ELF-1 (cell line): ENCODE results near the gene SLC25A12.
A peak's percentile ranks its signal among the peaks of the same experiment; 100 is the strongest.
"Not testable (repeated sequence)": the region's sequence is repeated elsewhere in the genome, so short reads cannot be mapped to it uniquely, and the experiment has no call there.

Experiments
- DNase-seq: peaks from one replicate; pipeline ENCODE4 v3.0.0-alpha.2; 2016; ENCODE audit warnings: low read depth, low spot score

Gene SLC25A12

GRCh38 chr2:171792157-171792556 is 101.9 kb downstream of the SLC25A12 start:
- DNase-seq = no peak

- DNase-seq = no peak
These were observed 102.7 kb downstream of the SLC25A12 start for GRCh38 chr2:171791361-171791760.

DNA sequence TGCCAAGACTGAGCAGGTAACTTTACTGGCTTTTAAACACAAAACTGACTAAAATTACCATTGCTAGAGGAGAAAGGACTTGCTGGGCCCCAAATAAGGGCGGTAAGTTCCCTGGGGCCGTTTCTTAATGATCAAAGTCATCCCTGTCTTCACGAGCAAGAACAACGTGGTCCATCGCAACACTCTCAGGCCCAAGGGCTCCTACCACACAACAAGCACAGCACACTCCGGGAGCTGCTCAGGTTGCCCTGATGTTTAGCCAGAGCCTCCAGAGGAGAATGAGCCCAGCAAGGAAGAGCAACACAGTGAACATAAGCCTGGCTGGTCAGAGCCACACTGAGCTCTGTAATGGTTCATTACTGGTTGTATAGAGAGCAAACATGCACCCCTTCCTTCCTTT is 104.1 kb downstream of the SLC25A12 start:
- DNase-seq = peak; percentile 65

DNA sequence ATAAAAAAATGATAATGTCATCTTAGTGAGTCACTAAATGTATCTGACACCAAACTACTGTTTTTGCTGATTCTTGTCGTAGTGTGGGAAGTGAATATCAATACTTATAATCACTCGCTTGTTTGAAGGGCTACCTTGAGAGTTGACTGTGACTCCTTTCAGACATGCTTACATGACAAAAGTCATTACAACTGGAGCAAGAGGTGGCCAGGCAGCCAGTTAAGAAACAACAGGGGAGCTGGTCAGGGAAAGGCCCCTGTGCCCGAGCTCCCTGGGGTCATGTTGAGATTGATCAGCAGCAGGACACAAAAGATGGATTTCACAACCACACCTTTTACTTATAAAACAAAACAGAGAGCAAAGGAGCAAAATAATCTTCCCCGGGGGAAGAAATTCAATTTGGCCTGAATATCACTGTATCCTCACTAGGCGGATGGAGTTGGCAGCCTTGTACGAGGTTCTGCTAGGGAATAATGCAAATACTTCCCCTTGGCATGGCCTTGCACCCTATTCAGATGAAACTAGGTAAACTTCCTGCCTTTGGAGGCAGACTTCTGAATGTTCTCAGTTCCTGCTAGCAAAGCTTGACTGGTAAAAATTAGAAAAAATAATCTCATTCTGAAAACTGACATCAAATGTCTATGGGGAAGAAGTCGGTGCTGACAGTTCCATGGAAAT is 105.6 kb downstream of the SLC25A12 start:
- DNase-seq = peak; percentile 50

GRCh38 chr2:171787333-171788072 is 106.5 kb downstream of the SLC25A12 start:
- peak; percentile 42 for DNase-seq

DNA sequence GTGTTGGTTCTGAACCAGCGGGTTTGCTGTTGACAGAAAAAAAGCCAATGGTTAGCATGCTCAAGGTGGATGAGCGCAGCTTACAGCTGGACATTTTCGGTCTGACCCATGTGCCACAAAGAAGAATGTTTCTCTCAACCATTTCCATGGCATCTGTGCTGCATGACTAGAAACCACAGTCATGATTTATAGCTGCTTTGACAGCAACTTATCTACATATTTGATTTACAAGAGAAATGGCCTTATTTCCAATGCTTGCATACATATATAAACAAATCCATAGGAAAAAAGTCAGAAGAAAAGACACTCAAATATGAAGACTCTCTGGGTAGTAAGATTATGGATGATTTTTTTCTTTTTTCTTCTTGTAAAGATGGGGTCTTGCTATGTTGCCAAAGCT is 108.6 kb downstream of the SLC25A12 start:
- no peak for DNase-seq

- no peak for DNase-seq
These were observed 115.5 kb downstream of the SLC25A12 start for GRCh38 chr2:171778515-171778914.

GRCh38 chr2:171774581-171774980 is 119.5 kb downstream of the SLC25A12 start:
- DNase-seq = not testable (repeated sequence)

DNA sequence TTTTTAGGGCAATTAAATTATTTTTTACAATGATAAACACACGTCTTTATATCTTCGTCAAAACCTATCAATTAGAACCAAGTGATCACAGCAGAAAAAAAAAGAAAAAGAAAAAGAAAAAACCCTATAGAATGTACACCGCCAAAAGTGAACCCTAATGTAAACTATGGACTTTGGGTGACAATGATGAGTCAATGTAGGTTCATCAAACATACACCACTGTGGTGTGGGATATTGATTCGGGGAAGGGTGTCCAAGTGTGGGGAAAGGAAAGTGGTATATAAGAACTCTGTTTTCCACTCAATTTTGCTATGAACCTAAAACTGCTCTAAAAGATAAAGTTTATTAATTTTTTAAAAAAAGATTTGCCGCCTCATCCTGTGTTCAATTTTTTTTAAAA is 121.7 kb downstream of the SLC25A12 start:
- no peak for DNase-seq

DNA sequence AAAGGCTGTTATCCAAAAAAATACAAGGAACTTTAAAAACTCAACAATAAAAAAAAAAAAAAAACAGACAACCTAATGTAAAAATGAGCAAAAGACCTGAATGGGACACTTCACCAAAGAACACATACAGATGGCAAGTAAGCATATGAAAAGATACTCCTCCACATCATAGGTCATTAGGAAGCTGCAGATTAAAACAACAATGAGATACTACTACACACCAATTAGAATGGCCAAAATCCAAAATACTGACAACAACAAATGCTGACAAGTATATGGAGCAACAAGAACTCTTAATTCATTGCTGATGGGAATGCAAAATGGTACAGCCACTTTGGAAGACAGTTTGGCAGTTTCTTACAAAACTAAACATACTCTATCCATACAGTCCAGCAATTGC is 122.6 kb downstream of the SLC25A12 start:
- no peak for DNase-seq

DNA sequence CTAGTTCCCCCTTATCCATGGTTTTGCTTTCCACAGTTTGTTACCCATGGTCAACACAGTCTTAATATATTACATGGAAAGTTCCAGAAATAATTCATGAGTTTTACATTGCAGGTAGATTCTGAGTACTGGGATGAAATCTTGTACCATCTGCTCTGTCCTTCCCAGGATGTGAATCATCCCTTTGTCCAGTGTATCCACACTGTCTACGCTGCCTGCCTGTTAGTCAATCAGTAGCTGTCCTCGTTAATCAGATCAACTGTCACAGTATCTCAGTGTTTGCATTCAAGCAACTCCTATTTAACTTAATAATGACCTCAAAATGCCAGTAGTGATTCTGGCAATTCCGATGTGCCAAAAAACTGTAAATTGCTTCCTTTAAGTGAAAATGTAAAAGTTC is 130.4 kb downstream of the SLC25A12 start:
- DNase-seq = no peak

DNA sequence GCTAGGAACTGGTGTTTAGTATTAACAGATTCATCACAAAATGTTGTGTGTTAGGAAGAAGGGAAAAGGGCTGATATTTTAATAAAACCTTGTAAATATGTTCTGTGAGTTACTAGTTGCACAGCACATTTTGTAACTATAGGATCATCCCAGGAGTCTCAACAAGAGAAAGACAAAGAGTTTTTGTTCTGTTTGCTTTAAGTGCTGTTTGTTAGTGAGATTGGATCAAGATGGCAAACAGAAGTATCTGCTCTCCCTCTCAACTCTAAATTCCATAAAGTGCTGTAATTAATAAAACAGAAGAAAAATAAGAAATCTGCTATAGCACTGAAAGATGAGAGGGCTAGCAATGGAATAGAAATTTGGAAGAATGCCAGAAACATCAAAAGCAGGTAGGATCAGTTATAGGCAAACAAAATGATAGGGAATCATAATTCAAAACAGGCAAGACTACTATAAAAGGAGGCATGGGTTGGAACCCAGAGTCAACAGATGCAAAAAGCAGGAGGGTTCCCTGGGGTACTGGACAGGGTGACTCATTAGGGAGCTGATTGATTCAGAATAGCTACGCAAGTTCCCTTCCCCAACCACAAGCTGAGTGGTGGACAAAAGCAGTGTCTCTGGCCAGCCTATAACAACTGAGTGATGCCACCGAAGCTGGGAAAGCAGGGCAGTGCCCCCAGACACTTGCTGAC is 131.0 kb downstream of the SLC25A12 start:
- no peak for DNase-seq

DNA sequence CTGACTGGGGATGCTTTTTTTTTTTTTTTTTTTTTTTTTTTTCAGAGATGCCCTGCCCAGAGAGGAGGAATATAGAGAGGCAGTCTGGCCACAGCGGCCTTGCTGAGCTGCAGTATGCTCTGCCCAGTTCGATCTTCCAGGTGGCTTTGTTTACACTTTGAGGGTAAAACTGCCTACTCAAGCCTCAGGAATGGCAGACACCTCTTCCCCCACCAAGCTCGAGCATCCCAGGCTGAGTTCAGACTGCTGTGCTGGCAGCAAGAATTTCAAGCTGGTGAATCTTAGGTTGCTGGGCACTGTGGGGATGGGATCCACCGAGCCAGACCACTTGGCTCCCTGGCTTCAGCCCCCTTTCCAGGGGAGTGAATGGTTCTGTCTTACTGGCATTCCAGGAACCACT is 132.9 kb downstream of the SLC25A12 start:
- DNase-seq = not testable (repeated sequence)

DNA sequence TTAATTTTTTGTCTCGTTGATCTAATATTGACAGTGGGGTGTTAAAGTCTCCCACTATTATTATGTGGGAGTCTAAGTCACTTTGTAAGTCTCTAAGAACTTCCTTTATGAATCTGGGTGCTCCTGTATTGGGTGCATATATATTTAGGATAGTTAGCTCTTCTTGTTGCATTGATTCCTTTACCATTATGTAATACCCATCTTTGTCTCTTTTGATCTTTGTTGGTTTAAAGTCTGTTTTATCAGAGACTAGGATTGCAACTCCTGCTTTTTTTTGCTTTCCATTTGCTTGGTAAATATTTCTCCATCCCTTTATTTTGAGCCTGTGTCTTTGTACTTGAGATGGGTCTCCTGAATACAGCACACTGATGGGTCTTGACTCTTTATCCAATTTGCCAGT is 135.3 kb downstream of the SLC25A12 start:
- not testable (repeated sequence) for DNase-seq

DNA sequence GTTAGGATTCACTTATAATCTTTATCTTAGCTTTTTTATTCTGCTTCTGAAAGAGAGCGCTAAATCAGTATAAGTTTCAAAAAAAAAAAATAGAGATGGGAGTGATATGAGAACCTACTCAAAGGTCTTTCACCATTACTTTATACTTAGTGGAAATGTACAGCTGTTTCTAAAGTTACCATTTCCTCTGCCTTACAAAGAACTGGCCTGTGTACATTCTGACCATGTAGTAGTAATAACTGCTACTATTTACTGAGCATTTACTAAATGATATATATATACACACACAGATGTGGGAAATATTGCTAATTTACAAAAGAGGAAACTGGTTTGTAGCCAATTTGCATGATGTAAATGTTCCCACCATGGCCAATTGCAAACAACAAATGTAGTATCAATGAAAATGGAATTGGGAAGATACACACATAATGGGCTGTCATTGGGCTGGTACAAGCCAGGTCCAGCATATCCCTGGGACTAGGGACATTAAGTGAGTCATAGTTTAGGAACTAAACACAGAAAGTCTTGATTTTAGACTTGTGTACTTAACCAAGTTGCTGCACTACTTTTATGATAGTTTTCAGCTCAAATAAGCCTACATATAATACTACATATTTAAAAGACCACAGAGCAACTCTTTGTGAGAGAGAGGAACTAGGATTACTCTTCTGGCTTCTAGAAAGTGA is 139.6 kb downstream of the SLC25A12 start:
- no peak for DNase-seq

- DNase-seq = no peak
These were observed 146.7 kb downstream of the SLC25A12 start for GRCh38 chr2:171747371-171747770.

DNA sequence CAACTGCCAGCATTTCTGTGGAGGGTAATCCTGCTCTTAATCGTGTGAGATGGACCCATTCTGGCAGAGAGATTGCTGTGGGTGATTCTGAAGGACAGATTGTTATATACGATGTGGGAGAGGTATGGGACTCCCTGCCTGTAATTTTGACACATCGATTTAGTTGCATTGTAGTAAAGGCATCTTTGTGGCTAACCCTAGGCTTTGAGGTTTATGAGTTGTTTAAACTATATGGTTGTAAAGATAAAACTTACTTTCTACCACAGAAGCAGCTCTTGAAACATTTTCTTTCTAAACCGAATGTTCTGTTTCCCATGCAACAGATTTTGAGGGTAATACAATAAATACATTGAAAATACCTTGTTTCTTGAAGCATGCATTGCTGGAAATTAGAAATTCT is 148.2 kb downstream of the SLC25A12 start:
- no peak for DNase-seq

DNA sequence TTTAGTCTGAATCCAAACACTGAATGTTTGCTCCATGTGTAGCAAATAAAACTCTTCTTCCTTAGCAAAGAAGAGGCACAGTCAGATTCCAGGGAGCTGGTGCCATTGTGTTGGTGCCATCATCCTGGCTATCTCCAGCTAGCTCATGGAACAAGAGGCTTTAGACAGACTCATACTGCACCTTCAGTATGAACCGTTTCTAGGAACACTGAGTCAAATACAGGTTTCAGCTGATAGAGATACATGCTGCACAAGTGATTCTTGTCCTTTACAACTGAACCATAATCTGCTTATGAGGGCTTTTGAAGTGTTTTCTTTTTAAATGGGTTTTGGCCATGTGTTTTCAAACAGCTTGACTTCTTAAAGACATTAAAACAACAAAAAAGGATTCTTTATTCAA is 148.9 kb downstream of the SLC25A12 start:
- no peak for DNase-seq

GRCh38 chr2:171742760-171743159 is 151.3 kb downstream of the SLC25A12 start:
- DNase-seq = no peak

DNA sequence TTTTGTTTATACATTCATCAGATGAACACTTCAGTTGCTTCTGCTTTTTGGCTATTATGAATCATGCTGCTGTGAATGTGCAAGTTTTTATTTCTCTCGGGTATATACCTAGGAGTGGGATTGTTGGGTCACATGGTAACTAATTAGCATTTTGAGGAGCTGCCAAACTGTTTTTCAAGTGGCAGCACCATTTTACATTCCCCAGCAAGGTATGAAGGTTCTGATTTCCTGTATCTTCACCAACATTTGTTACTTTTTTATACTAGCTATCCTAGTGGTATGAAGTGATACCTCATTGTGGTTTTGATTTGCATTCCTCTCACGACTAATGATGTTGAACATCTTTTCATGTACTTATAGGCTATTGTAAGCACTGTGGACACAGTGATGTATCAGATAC is 152.9 kb downstream of the SLC25A12 start:
- DNase-seq = no peak

DNA sequence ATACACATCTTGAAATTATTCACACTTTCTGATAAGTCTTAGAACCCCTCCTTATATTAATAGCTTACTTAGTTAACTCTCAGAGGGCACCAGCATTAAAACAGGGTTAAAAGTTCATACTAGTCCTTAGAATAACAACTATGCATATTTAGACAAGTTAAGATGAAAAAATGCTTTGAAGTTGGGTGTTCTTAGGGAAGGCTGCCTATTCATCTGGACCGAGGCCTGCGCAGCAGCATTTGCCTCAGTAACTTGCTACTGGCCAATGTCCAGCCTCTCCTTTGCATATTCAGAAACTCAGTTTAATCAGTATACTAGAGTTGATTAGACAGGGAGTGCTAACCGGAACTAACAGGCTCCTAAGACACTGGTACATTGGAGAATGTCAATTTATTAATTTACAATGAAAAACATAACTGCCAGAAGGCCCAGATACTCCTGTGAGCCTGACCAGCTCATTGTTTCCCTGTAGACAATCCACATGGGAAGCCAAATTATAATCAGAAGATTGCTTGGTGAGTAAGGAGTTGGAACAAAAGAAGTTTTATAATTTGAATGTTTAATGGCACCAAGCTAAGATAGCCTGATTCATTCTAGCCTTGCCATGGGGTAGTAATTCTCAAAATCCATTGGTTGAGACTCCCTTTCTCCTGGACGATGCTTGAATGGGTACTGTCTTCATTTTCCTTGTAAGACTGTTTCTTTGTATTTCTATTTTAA is 157.9 kb downstream of the SLC25A12 start:
- DNase-seq = no peak
